HG02588 (cell line): ENCODE measurements around the gene CDH22.

Experiments used
- ATAC-seq: cut with Tn5 transposase; IDR thresholded peaks from one replicate; pipeline ENCODE4 v1.9.1; 2021; ENCODE audit warnings: mild to moderate bottlenecking, moderate library complexity; ENCODE audit not compliant: unreplicated experiment

CDH22 gene

DNA sequence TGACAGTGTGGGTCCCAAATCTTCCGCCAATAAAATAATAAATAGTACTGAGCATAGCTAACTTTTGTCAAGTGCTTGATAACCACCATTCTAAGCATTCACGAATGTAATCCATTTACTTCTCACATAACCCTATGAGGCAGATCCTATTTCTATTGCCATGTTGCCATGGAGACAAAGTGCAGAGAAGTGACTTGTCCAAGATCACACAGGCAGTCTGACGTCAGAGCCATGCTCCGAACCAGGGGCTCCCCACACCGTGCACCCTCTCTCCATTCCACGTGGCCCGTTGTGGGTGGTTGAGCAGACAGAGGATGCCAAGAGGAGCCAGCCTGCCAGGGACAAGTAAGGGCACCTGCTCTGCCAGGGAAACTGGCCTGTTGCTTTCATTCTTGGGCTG lies 38.9 kb downstream of the CDH22 start:
- ATAC-seq, result no peak

DNA sequence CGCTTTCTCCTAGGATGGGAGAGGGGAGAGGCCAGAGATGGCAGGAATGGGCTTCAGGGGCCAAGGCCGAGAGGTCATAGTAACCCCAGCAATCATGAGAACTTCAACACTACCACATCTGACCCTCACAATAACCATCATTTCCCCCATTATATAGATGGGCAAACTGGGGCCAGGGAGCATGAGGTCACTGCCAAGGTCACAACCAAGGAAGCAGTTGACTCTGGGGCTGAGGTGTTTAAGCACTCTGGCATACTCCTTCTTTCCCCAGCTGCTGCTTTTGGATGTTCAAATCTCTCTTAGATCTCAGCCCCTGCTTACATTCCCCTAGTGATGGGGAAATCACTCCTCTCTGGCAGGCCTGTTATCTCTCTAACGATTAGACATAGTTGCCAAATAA lies 39.6 kb downstream of the CDH22 start:
- ATAC-seq, result no peak

GRCh38 chr20:46268131-46268614 lies 40.1 kb downstream of the CDH22 start:
- ATAC-seq, result no peak

DNA sequence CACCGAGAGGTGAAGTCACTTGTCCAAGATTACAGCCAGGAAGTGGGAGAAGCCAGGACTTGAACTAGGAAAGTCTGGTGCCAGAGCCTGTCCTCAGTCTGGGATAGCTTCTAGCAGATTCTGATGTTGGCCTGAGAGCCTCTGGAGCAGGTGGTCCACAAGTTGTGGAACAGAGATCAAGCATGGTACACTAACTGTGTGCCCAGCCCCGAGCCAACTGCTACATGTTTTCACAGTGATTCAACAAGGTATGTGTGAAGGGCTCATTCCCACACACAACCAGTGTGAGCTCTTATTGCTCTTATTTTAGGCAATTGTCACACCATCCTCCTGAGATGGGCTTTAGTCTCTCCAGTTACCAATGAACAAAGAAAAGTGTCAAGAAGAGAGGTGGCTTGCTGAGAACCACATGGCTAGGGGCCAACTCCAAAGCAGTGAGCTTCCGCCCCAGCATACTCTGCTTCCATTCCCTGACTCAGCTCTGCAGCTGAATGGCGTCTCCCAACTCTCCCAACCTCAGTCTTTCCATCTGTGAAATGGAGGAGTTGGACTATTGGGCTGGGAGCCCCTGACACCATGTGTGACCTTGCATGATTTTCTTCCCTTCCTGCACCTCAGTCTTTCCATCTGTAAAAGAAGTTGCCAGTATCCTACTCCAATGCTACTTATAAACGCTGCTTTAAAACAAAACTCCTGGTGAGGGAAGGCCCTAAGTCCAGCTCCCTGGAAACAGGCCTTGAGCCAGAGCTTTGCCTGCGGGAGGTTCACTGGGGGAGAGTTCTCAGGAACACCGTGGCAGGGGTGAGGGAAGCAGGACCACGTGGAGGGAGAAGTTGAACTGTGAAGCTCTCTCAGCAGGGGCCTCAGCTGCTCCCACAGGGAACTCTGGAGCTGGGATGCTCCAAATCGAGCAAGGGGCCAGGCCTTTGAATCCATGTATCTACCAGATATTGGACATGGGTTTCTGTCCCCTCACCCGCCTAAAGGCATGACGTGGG lies 40.9 kb downstream of the CDH22 start:
- no peak for ATAC-seq

GRCh38 chr20:46265539-46265938 lies 42.8 kb downstream of the CDH22 start:
- ATAC-seq, result no peak

DNA sequence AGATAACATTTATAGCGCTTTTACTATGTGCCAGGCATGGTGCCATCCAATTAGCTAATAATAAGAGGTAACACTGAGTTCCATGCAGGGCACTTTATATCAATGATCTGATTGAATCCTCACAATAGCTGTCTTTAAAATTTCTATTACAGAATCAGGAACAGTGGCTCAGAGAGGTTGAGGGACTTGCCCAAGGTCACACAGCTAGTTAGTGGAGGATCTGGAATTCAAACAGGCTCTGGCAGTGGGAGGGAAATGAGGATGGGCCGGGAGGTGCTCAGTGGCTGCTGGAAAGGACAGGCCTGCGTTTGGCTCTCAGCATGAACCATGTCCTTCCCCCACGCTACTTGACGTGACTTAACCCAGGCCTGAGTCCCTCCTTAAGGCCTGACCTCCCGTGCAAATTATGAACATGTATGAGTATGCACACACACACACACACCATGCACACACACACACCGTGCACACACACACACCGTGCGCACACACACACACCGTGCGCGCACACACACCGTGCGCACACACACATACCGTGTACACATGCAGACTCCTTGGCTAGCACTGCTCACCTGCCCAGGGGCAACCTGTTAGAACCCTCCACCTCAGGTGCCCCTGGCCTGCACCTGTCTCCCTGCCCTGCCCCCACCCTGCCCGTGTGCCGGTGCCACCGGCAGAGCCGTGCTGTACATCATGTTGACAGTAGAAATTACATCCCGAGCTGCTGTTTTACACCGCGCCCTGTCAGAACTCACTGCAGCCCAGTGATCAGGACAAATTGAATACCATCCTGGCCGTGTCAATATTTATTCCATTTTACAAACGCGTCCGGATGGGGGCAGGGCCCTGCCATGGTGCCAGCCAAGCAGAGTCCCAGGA lies 43.7 kb downstream of the CDH22 start:
- ATAC-seq, result no peak

DNA sequence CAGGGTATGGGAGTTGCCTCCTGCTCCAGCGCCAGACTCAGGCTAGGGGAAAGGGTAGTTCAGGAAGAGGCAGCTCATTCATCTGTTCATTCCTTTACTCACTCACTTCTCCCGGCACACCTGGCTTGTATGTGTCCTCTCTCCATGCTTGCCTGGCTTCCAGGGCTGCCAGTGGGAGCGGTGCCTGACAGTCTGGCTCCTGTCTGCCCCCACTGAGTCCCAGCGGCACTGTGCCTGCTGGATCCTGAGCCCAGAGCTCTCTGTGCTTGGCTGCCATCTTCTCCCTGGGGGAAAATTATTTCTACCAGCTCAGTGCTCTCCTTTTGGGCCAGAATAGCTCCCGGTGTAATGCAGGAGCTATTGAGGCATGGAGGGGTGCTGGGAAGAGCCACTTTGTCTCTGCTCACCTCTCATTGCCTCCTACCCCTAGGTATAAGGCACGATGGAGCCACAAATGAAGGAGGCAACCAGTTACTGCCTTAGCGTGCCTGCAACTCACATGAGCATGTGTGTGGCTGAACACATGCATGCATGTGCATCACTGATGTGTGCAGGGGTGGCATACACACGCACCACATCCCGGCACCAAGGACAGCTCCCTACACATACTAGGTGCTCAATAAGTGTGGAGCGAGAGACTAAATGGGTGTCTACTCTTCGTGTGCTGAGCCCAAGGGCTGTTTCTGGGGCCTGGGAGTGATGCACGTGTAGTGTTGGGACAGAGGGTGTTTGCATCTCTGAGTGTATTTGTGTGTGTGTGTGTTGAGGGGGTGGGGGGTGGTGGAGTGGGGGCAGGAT lies 46.6 kb downstream of the CDH22 start:
- no peak for ATAC-seq

GRCh38 chr20:46260936-46261454 lies 47.3 kb downstream of the CDH22 start:
- no peak for ATAC-seq

DNA sequence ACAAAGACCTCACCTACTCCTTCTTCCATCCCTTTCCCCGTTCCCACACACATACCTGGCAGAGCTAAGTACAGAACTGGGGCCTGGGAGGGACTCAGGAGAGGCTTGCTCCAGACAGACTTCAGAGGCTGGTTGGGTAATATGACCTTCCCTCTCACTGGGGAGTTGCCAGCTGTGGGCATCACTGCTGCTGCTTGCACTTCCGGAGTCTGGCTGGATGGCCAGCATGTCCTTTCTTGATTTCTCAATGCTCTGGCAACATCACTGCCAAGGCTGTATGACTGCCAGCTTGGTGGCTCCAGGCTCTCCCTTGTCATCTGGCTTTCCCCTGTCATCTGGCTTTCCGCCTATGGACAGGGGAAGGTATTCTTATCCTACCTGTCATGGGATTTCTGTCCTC lies 47.8 kb downstream of the CDH22 start:
- ATAC-seq, result no peak

DNA sequence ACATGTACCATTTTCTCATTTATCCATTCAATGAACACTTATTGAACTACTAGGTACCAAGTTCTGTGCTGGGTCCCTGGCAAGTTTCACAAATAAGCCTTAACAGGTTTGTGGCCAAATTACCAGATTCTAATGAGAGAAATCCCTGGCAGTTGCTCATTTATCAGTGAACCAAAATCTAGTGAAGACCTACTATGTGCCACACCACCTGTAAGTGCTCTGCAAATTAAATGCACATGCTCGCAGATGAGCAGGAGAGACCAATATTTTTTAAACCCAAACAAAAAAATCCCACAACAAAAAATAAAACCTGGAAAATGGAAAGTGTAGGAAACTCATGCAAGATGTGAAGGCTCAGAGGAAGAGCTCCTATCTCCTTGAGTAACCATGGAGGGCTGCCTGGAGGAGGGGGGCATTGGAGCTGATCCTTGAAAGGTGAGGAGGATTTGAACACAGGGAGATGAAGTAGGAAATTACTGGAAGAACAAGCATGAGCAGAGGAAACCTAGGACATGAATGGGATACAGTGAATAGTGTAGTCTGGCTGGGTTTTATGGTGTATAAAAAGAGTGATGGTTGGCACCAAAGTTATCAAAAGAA lies 48.9 kb downstream of the CDH22 start:
- ATAC-seq, result no peak

GRCh38 chr20:46257887-46258286 lies 50.4 kb downstream of the CDH22 start:
- no peak for ATAC-seq

DNA sequence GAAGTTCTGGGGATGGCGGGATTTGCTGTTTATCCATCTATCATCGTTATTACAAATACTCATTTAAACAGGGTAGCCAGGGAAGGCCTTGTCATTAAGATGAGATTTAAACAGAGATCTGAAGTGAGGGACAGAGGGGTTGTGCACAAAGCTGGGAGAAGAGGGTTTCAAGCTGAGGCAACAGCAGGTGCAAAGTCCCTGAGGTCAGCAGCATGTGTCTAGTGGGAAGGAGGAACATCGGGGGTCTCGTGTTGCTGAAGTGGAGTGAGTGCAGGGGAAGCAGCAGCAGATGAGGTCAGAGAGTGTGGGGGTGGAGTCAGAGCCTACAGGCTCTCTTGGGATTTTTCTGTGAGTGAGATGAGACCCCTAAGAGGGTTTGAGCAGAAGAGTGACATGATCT lies 52.0 kb downstream of the CDH22 start:
- ATAC-seq, result no peak

GRCh38 chr20:46255440-46256104 lies 52.7 kb downstream of the CDH22 start:
- no peak for ATAC-seq

GRCh38 chr20:46253391-46253790 lies 54.9 kb downstream of the CDH22 start:
- no peak for ATAC-seq

- ATAC-seq, result no peak
These were observed 55.8 kb downstream of the CDH22 start for GRCh38 chr20:46252352-46253091.

DNA sequence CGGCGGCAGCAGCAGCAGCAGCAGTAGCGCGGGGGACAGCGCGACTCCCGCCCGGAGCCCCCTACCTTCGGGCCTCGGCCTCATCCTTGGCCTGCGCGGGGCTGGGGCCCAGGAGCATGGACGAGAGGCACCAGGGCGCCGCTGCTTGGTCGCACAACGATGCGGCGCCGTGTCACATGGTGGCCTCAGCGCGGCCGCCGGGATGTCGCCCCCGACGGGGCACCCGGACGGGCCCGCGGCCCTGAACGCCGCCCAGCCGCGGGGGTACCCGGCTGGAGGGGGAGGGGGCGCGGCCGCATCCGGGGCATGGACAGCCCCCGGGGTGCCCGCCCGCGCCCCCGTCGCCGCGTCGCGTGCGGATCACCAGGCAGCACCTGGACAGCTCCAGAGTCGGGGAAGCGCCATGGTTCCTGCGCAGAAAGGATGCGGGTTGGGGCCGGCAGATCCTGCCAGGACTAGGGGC lies 57.1 kb downstream of the CDH22 start:
- ATAC-seq, result no peak

DNA sequence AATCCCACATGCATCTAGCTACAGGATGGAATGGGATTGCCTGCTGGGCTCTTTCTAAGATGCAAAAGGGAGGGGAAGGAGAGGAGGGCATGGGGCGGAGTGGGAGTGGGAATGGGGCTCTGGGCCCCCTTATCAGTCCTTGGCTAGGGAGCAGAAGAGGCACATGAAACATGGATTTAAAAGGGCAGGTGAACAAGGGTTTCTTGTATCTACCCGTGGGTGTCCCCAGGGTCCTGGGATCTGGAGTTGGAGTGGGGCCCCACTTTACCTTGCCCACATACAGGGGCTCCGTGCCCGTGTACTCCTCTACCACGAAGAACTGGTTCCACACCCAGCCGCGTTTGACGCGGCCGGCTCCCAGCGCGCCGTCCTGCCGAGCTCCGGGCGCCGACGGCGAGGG lies 57.5 kb downstream of the CDH22 start:
- ATAC-seq, result no peak

DNA sequence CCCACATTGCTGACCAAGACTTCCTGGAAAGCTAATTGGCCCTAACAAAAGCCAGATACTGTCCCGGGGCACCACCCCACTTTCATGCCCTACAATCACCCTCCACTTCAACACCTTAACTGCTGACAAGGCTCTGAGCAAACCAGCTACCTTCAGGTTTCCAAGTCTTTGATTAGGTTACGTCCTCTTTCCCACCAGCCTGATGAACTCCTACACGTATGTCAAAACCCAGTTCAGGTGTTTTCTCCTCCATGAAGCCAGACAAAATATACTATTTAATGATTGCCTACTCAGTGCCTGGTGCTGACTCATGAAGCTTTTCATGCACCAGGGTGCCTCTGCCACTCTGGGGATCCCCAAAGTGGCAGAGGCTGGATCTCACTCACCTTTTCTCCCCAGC lies 58.6 kb downstream of the CDH22 start:
- ATAC-seq, result no peak

DNA sequence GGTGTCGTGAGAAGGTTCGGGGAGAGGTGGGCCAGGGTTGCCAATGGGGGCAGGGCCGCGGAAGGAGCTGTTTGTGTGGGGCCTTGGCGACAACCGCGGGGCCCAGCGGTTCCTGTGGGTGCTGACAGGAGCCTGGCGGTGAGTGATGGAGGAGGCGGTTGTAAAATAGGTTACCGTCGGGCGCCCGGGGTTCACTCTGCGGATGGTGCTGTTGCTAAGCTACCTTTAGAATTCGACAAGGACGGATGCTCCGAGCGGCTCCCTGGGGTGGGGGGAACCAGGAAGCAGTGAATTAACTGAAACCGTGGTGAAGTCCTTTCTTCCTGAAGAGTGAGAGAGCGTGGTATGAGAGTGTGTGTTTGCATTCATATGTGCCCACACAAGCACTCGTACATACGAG lies 61.7 kb downstream of the CDH22 start:
- no peak for ATAC-seq
